Subcutaneous abdominal adipose tissue (tissue), 5 donors: ENCODE data around the gene CD3D.

Source experiments
- H3K27ac ChIP-seq: one replicate; pipeline ENCODE4 v1.7.0; 2013; ENCODE audit warnings: low read depth, mild to moderate bottlenecking, inconsistent platforms, low read length, moderate library complexity
- H3K27me3 ChIP-seq, 5 donors: one replicate each; pipeline ENCODE4 v1.7.0; 2013; ENCODE audit warnings: low read length in 5 of 5, inconsistent platforms in 1 of 5; ENCODE audit not compliant: control insufficient read depth in 5 of 5, insufficient read depth in 4 of 5
- H3K36me3 ChIP-seq, 5 donors: one replicate each; pipeline ENCODE4 v1.7.0; 2013; ENCODE audit warnings: low read length in 5 of 5; ENCODE audit not compliant: control insufficient read depth in 5 of 5, insufficient read depth in 5 of 5
- H3K4me1 ChIP-seq, 5 donors: one replicate each; pipeline ENCODE4 v1.7.0; 2013; ENCODE audit warnings: low read length in 5 of 5, mild to moderate bottlenecking in 3 of 5, moderate library complexity in 1 of 5; ENCODE audit not compliant: control insufficient read depth in 5 of 5, insufficient read depth in 5 of 5
- H3K4me3 ChIP-seq, 5 donors: one replicate each; pipeline ENCODE4 v1.7.0; 2013; ENCODE audit warnings: low read length in 5 of 5, low read depth in 1 of 5
- H3K9ac ChIP-seq, 5 donors: one replicate each; pipeline ENCODE4 v1.7.0; 2013; ENCODE audit warnings: low read length in 5 of 5, mild to moderate bottlenecking in 4 of 5, moderate library complexity in 3 of 5
- H3K9me3 ChIP-seq, 5 donors: one replicate each; pipeline ENCODE4 v1.7.0; 2013; ENCODE audit warnings: low read length in 5 of 5; ENCODE audit not compliant: control insufficient read depth in 5 of 5
- donor health status: healthy.
- donor health status: healthy.
- donor health status: healthy.
- donor health status: healthy.
- donor health status: healthy.

CD3D gene

GRCh38 chr11:118291477-118292135, 50.9 kb downstream of the CD3D start:
- Histone ChIP-seq H3K27ac (no peak overlapping the region), H3K4me3 (no peak overlapping the region), H3K9me3 (no peaks in the 10 kb centered on the region), H3K9ac (no peak overlapping the region), H3K36me3 (no peaks in the 10 kb centered on the region), H3K27me3 (peaks cover 0 to 5% (median 0%) of the 10 kb centered on the region in 5 donors), H3K4me1 (peaks cover 0 to 5% (median 0%) of the 10 kb centered on the region in 5 donors)

DNA sequence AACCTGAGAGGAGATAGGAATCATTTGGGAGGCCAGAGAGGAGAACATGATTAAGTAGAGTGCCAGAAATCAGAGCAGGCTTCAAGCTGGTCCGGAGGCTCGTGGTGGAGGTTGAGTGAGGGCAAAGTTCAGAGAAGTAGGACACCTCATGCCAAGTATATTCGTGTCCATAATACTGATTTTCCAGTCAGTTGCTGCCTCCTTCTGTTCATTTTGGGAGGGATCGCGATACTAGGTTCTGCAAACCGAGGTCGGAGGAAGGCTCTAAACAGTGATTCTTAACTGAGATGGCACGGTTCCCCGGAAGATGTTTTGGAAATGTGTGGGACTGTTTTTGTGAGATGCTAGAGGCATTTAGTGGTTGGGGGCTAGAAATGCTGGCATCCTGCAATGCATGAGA, 51.6 kb downstream of the CD3D start:
- Histone ChIP-seq H3K9ac (no peak overlapping the region), H3K4me3 (no peak overlapping the region), H3K27me3 (peaks cover 0 to 5% (median 0%) of the 10 kb centered on the region in 5 donors), H3K36me3 (no peaks in the 10 kb centered on the region), H3K9me3 (no peaks in the 10 kb centered on the region), H3K27ac (no peak overlapping the region), H3K4me1 (peaks cover 0 to 5% (median 0%) of the 10 kb centered on the region in 5 donors)

GRCh38 chr11:118289401-118289800, 53.1 kb downstream of the CD3D start:
- peaks cover 0 to 5% (median 0%) of the 10 kb centered on the region in 5 donors for H3K4me1 ChIP-seq
- no peak overlapping the region for H3K27ac ChIP-seq
- no peak overlapping the region for H3K9ac ChIP-seq
- H3K36me3 ChIP-seq, result no peaks in the 10 kb centered on the region
- no peaks in the 10 kb centered on the region for H3K27me3 ChIP-seq
- no peak overlapping the region for H3K4me3 ChIP-seq
- no peaks in the 10 kb centered on the region for H3K9me3 ChIP-seq
